HepG2 (cell line): Measurements from ENCODE around the gene RAB17. TPM values are rescaled to one million over a fixed set of nuclear protein-coding genes. Genes with fewer than 3 reads are reported as not detected.
A peak's percentile ranks its signal among the peaks of the same experiment; 100 is the strongest.

Experiments used
- IKZF1 ChIP-seq: fragments of 450-650 bp; IDR thresholded peaks from 2 replicates; pipeline ENCODE4 v1.7.1; 2016
- JARID2 ChIP-seq: sonication (generic); formaldehyde crosslinking; IDR thresholded peaks from 2 replicates; pipeline ENCODE4 v1.8.1; 2023; ENCODE audit warnings: missing genetic modification reagents, inconsistent platforms; ENCODE audit not compliant: insufficient replicate concordance
- RFX1 ChIP-seq: fragments of 450-650 bp; IDR thresholded peaks from 2 replicates; pipeline ENCODE4 v1.6.1; 2017
- SATB2 ChIP-seq: sonication (generic); formaldehyde crosslinking; IDR thresholded peaks from 2 replicates; pipeline ENCODE4 v1.5.0; 2020; ENCODE audit warnings: missing genetic modification reagents
- SP4 ChIP-seq: sonication (generic); formaldehyde crosslinking; IDR thresholded peaks from 2 replicates; pipeline ENCODE4 v1.8.1; 2023; ENCODE audit warnings: mild to moderate bottlenecking, missing genetic modification reagents
- ZNF30 ChIP-seq: sonication (generic); formaldehyde crosslinking; IDR thresholded peaks from 2 replicates; pipeline ENCODE4 v1.5.0; 2020; ENCODE audit warnings: mild to moderate bottlenecking, missing genetic modification reagents
- ZNF577 ChIP-seq: sonication (generic); formaldehyde crosslinking; IDR thresholded peaks from 2 replicates; pipeline ENCODE4 v1.4.0; 2020; ENCODE audit warnings: mild to moderate bottlenecking, low read depth, missing genetic modification reagents, borderline replicate concordance
- ZNF7 ChIP-seq: IDR thresholded peaks from 2 replicates; pipeline ENCODE4 v1.6.1; 2016; ENCODE audit warnings: missing biosample characterization, missing genetic modification reagents
- ZNF891 ChIP-seq: sonication (generic); formaldehyde crosslinking; IDR thresholded peaks from 2 replicates; pipeline ENCODE4 v1.5.0; 2020; ENCODE audit warnings: mild to moderate bottlenecking, missing genetic modification reagents
- ZSCAN12 ChIP-seq: sonication (generic); formaldehyde crosslinking; IDR thresholded peaks from 2 replicates; pipeline ENCODE4 v1.9.0; 2021; ENCODE audit warnings: mild to moderate bottlenecking, missing genetic modification reagents
- polyA plus RNA-seq, 8 experiments: library from polyadenylated mRNA; depleted of rRNA in 3 of 8; stranded (reverse) in 7 of 8; unstranded in 1 of 8; fragments of >200 nt; fragmentation: Illumina TruSeq in 4 of 8; extraction: Trizol in 4 of 8; gene quantifications; 2 replicates each; pipeline versions ENCODE4 v1.2.1 to v1.2.3, GENCODE V29; 2011 to 2016; ENCODE audit warnings: low read depth in 4 of 8, missing spikeins in 1 of 8, mixed read lengths in 1 of 8; ENCODE audit not compliant: insufficient read depth in 1 of 8
- total RNA-seq, 5 experiments: library from RNA; depleted of rRNA; stranded (reverse); fragments of >200 nt; fragmentation: Illumina TruSeq; extraction: Trizol; gene quantifications; 2 replicates each; pipeline ENCODE4 v1.2.3, GENCODE V29; 2016; ENCODE audit warnings: low read depth in 1 of 5
- TF ChIP-seq, protein P1 (sequence below): sonication (generic); formaldehyde crosslinking; conservative IDR thresholded peaks from 2 replicates; pipeline ENCODE4 v1.4.0; 2020; ENCODE audit warnings: mild to moderate bottlenecking, missing genetic modification reagents, moderate library complexity
- TF ChIP-seq, protein P2 (sequence below): IDR thresholded peaks from 2 replicates; pipeline ENCODE4 v1.6.1; 2016; ENCODE audit warnings: missing genetic modification reagents, missing compliant biosample characterization
- TF ChIP-seq, protein P3 (sequence below): sonication (generic); formaldehyde crosslinking; IDR thresholded peaks from 2 replicates; pipeline ENCODE4 v1.5.0; 2020; ENCODE audit warnings: mild to moderate bottlenecking, missing genetic modification reagents
- TF ChIP-seq, protein P4 (sequence below): sonication (generic); formaldehyde crosslinking; IDR thresholded peaks from 2 replicates; pipeline ENCODE4 v1.9.0; 2021; ENCODE audit warnings: missing genetic modification reagents, borderline replicate concordance
- TF ChIP-seq, protein P5 (sequence below): sonication (generic); formaldehyde crosslinking; IDR thresholded peaks from 2 replicates; pipeline ENCODE4 v1.5.1; 2020; ENCODE audit warnings: mild to moderate bottlenecking, missing genetic modification reagents, borderline replicate concordance

Gene RAB17
- total and polyA plus RNA-seq, 2 of the 13 experiments (the other 11 are each of a cell fraction or from before 2014, with no cell fraction given) = 68.0 to 124 TPM

DNA sequence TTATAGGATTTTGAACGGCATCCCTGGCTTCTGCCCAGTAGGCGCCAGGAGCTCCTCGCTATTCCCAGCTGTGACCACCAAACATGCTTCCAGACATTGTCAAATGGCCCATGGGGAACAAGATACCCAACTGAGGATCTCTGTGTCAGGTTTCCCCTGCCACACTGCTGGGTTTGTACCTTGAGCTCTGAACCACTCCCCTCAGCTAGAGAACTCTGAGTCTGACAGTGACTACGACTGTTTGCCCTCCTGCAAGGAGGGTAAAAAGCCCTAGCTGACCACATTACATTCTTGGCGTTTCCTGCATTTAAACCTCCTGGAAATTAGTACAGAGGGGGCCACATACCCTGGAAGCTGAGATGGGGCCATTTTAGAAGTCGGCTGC lies 49.3 kb upstream of the RAB17 start (continued):
- TF ChIP-seq, protein P1, sequence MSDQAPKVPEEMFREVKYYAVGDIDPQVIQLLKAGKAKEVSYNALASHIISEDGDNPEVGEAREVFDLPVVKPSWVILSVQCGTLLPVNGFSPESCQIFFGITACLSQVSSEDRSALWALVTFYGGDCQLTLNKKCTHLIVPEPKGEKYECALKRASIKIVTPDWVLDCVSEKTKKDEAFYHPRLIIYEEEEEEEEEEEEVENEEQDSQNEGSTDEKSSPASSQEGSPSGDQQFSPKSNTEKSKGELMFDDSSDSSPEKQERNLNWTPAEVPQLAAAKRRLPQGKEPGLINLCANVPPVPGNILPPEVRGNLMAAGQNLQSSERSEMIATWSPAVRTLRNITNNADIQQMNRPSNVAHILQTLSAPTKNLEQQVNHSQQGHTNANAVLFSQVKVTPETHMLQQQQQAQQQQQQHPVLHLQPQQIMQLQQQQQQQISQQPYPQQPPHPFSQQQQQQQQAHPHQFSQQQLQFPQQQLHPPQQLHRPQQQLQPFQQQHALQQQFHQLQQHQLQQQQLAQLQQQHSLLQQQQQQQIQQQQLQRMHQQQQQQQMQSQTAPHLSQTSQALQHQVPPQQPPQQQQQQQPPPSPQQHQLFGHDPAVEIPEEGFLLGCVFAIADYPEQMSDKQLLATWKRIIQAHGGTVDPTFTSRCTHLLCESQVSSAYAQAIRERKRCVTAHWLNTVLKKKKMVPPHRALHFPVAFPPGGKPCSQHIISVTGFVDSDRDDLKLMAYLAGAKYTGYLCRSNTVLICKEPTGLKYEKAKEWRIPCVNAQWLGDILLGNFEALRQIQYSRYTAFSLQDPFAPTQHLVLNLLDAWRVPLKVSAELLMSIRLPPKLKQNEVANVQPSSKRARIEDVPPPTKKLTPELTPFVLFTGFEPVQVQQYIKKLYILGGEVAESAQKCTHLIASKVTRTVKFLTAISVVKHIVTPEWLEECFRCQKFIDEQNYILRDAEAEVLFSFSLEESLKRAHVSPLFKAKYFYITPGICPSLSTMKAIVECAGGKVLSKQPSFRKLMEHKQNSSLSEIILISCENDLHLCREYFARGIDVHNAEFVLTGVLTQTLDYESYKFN (CRISPR knock-in tag) = 0 out of 2 replicates have a peak, but pooled peaks have one; percentile 34
- 0 out of 2 replicates have a peak, but pooled peaks have one; percentile 26 for TF ChIP-seq SP4 (CRISPR knock-in tag)
- no peak for TF ChIP-seq ZNF7 (CRISPR knock-in tag)
- TF ChIP-seq RFX1 = no peak
- no peak for TF ChIP-seq IKZF1
- 0 out of 2 replicates have a peak, but pooled peaks have one; percentile 42 for TF ChIP-seq ZNF891
- TF ChIP-seq, protein P2, sequence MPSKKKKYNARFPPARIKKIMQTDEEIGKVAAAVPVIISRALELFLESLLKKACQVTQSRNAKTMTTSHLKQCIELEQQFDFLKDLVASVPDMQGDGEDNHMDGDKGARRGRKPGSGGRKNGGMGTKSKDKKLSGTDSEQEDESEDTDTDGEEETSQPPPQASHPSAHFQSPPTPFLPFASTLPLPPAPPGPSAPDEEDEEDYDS (CRISPR knock-in tag) = no peak
- no peak for TF ChIP-seq ZNF577 (CRISPR knock-in tag)
- TF ChIP-seq, protein P3, sequence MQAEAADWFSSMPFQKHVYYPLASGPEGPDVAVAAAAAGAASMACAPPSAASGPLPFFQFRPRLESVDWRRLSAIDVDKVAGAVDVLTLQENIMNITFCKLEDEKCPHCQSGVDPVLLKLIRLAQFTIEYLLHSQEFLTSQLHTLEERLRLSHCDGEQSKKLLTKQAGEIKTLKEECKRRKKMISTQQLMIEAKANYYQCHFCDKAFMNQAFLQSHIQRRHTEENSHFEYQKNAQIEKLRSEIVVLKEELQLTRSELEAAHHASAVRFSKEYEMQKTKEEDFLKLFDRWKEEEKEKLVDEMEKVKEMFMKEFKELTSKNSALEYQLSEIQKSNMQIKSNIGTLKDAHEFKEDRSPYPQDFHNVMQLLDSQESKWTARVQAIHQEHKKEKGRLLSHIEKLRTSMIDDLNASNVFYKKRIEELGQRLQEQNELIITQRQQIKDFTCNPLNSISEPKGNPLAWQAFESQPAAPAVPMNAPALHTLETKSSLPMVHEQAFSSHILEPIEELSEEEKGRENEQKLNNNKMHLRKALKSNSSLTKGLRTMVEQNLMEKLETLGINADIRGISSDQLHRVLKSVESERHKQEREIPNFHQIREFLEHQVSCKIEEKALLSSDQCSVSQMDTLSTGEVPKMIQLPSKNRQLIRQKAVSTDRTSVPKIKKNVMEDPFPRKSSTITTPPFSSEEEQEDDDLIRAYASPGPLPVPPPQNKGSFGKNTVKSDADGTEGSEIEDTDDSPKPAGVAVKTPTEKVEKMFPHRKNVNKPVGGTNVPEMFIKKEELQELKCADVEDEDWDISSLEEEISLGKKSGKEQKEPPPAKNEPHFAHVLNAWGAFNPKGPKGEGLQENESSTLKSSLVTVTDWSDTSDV (CRISPR knock-in tag) = no peak
- TF ChIP-seq, protein P4, sequence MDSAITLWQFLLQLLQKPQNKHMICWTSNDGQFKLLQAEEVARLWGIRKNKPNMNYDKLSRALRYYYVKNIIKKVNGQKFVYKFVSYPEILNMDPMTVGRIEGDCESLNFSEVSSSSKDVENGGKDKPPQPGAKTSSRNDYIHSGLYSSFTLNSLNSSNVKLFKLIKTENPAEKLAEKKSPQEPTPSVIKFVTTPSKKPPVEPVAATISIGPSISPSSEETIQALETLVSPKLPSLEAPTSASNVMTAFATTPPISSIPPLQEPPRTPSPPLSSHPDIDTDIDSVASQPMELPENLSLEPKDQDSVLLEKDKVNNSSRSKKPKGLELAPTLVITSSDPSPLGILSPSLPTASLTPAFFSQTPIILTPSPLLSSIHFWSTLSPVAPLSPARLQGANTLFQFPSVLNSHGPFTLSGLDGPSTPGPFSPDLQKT (CRISPR knock-in tag) = no peak
- no peak for TF ChIP-seq ZNF30 (CRISPR knock-in tag)
- TF ChIP-seq SATB2 (CRISPR knock-in tag) = no peak
- TF ChIP-seq JARID2 = no peak
- TF ChIP-seq, protein P5, sequence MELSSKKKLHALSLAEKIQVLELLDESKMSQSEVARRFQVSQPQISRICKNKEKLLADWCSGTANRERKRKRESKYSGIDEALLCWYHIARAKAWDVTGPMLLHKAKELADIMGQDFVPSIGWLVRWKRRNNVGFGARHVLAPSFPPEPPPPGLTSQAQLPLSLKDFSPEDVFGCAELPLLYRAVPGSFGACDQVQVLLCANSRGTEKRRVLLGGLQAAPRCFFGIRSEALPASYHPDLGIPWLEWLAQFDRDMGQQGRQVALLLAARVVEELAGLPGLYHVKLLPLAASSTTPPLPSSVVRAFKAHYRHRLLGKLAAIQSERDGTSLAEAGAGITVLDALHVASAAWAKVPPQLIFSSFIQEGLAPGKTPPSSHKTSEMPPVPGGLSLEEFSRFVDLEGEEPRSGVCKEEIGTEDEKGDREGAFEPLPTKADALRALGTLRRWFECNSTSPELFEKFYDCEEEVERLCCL (CRISPR knock-in tag) = no peak
- no peak for TF ChIP-seq ZSCAN12 (CRISPR knock-in tag)
